GM23338 (cell line): Measurements from ENCODE around the gene CUX1. TPM values are rescaled to one million over a fixed set of nuclear protein-coding genes. Genes with fewer than 3 reads are reported as not detected.

Source experiments
- ATAC-seq: fragments of 200-7000 bp; cut with Tn5 transposase; 3 replicates; pipeline ENCODE4 v1.9.1; 2020
- DNase-seq: peaks from one replicate; pipeline ENCODE4 v3.0.0-alpha.2; 2015; ENCODE audit warnings: low spot score
- H2AFZ ChIP-seq: fragments of 200-600 bp; sonication (generic); 2 replicates; pipeline ENCODE4 v1.8.0; 2016; ENCODE audit warnings: antibody characterized with exemption, mild to moderate bottlenecking, moderate library complexity
- H3F3A ChIP-seq: fragments of 200-600 bp; sonication (generic); replicated peaks from 2 replicates; pipeline ENCODE4 v1.8.0; 2017; ENCODE audit warnings: antibody characterized with exemption, mixed run types, low read depth
- H3K27ac ChIP-seq: fragments of 200-600 bp; sonication (generic); 2 replicates; pipeline ENCODE4 v1.6.1; 2016; ENCODE audit warnings: low read depth
- H3K27me3 ChIP-seq: fragments of 200-600 bp; sonication (generic); 2 replicates; pipeline ENCODE4 v1.8.0; 2016; ENCODE audit warnings: mild to moderate bottlenecking, mixed run types, moderate library complexity; ENCODE audit not compliant: insufficient read depth
- H3K36me3 ChIP-seq: fragments of 200-600 bp; sonication (generic); 2 replicates; pipeline ENCODE4 v1.8.0; 2016; ENCODE audit warnings: mild to moderate bottlenecking; ENCODE audit not compliant: insufficient read depth
- H3K4me1 ChIP-seq: fragments of 200-600 bp; sonication (generic); 2 replicates; pipeline ENCODE4 v1.8.0; 2016; ENCODE audit warnings: mild to moderate bottlenecking, moderate library complexity; ENCODE audit not compliant: insufficient read depth
- H3K4me2 ChIP-seq: fragments of 200-600 bp; sonication (generic); 2 replicates; pipeline ENCODE4 v1.7.1; 2017; ENCODE audit warnings: mixed run types
- H3K4me3 ChIP-seq: fragments of 200-600 bp; sonication (generic); 2 replicates; pipeline ENCODE4 v1.6.1; 2016; ENCODE audit warnings: mixed run types
- H3K79me2 ChIP-seq: fragments of 200-600 bp; sonication (generic); replicated peaks from 2 replicates; pipeline ENCODE4 v1.8.0; 2017; ENCODE audit warnings: mild to moderate bottlenecking; ENCODE audit not compliant: insufficient read depth
- H3K9me2 ChIP-seq: fragments of 200-600 bp; sonication (generic); 2 replicates; pipeline ENCODE4 v1.8.0; 2017; ENCODE audit not compliant: insufficient read depth
- H4K20me1 ChIP-seq: fragments of 200-600 bp; sonication (generic); replicated peaks from 2 replicates; pipeline ENCODE4 v1.8.0; 2017; ENCODE audit warnings: mild to moderate bottlenecking; ENCODE audit not compliant: insufficient read depth
- H3K27ac Mint-ChIP-seq: 2 replicates; pipeline ENCODE4 v1.8.0; 2020; ENCODE audit warnings: inconsistent platforms, mild to moderate bottlenecking, moderate library complexity, mixed read lengths
- H3K27me3 Mint-ChIP-seq: 3 replicates; pipeline ENCODE4 v1.8.0; 2022; ENCODE audit warnings: low read depth, mild to moderate bottlenecking, moderate library complexity, mixed read lengths, inconsistent platforms; ENCODE audit not compliant: insufficient read depth, poor library complexity
- H3K36me3 Mint-ChIP-seq: 3 replicates; pipeline ENCODE4 v1.8.0; 2021; ENCODE audit warnings: low read depth, mild to moderate bottlenecking, inconsistent platforms, moderate library complexity, mixed read lengths
- H3K4me1 Mint-ChIP-seq: 3 replicates; pipeline ENCODE4 v1.8.0; 2020; ENCODE audit warnings: mild to moderate bottlenecking, inconsistent platforms, mixed read lengths
- H3K4me3 Mint-ChIP-seq: 3 replicates; pipeline ENCODE4 v1.8.0; 2021; ENCODE audit warnings: moderate library complexity, mild to moderate bottlenecking, inconsistent platforms, mixed read lengths
- H3K9me3 Mint-ChIP-seq: 3 replicates; pipeline ENCODE4 v1.8.0; 2020; ENCODE audit warnings: moderate library complexity, mild to moderate bottlenecking, inconsistent platforms, mixed read lengths
- CTCF ChIP-seq, 2 experiments: fragments of 200-600 bp in 1 of 2; sonication (generic) in 1 of 2; conservative IDR thresholded peaks; 2 replicates each; pipeline versions ENCODE4 v1.5.1 to v1.6.1; 2016 to 2017; ENCODE audit warnings: antibody characterized with exemption in 2 of 2, low read depth in 2 of 2, mild to moderate bottlenecking in 2 of 2, moderate library complexity in 1 of 2
- ETS1 ChIP-seq: IDR thresholded peaks from 2 replicates; pipeline ENCODE4 v1.6.1; 2016; ENCODE audit warnings: antibody characterized with exemption
- EZH2 ChIP-seq: fragments of 200-600 bp; sonication (generic); IDR thresholded peaks from one replicate; pipeline ENCODE4 v1.8.0; 2017; ENCODE audit warnings: antibody characterized with exemption, mild to moderate bottlenecking, low read depth; ENCODE audit not compliant: unreplicated experiment
- EZH2phosphoT487 ChIP-seq: fragments of 200-600 bp; sonication (generic); IDR thresholded peaks from one replicate; pipeline ENCODE4 v1.8.1; 2018; ENCODE audit warnings: antibody characterized with exemption; ENCODE audit not compliant: unreplicated experiment
- JUNB ChIP-seq: IDR thresholded peaks from one replicate; pipeline ENCODE4 v1.6.1; 2016; ENCODE audit warnings: antibody characterized with exemption; ENCODE audit not compliant: unreplicated experiment
- NANOG ChIP-seq: IDR thresholded peaks from 2 replicates; pipeline ENCODE4 v1.6.1; 2016; ENCODE audit warnings: antibody characterized with exemption, borderline replicate concordance
- POLR2AphosphoS5 ChIP-seq: IDR thresholded peaks from 2 replicates; pipeline ENCODE4 v1.6.1; 2016; ENCODE audit warnings: antibody characterized with exemption, low read depth
- REST ChIP-seq: IDR thresholded peaks from one replicate; pipeline ENCODE4 v1.6.1; 2018; ENCODE audit warnings: antibody characterized with exemption; ENCODE audit not compliant: unreplicated experiment
- STAT1 ChIP-seq: IDR thresholded peaks from one replicate; pipeline ENCODE4 v1.6.1; 2016; ENCODE audit warnings: antibody characterized with exemption; ENCODE audit not compliant: unreplicated experiment
- ZNF114 ChIP-seq: fragments of 250-450 bp; sonication (Bioruptor Pico); IDR thresholded peaks from 2 replicates; pipeline ENCODE4 v1.5.0; 2020; ENCODE audit warnings: mild to moderate bottlenecking, moderate library complexity
- ZNF331 ChIP-seq: fragments of 250-450 bp; sonication (Bioruptor Pico); IDR thresholded peaks from 2 replicates; pipeline ENCODE4 v1.5.0; 2020; ENCODE audit warnings: low read depth, mild to moderate bottlenecking, moderate library complexity
- ZNF462 ChIP-seq: fragments of 250-450 bp; sonication (Bioruptor Pico); IDR thresholded peaks from 2 replicates; pipeline ENCODE4 v1.5.0; 2020; ENCODE audit warnings: mild to moderate bottlenecking, moderate library complexity
- polyA plus RNA-seq: library from polyadenylated mRNA; unstranded; fragments of >200 nt; fragmentation: Nextera tagmentation; extraction: Ambion mirVana; gene quantifications from 2 replicates; pipeline ENCODE4 v1.2.1, GENCODE V29; 2016
- total RNA-seq: library from RNA; depleted of rRNA; stranded (reverse); fragments of >200 nt; shearing (Covaris generic); gene quantifications from 2 replicates; pipeline ENCODE4 v1.2.3, GENCODE V29; 2014

The CUX1 gene
- total and polyA plus RNA-seq, 2 experiments from 2014 or later = 49.9 to 64.0 TPM

GRCh38 chr7:102241431-102241830 is 424.0 kb downstream of the CUX1 start:
- Histone ChIP-seq H3K9me2 (no peaks in the 10 kb centered on the region), H2AFZ (no peak overlapping the region), H3K4me1 (no peaks in the 10 kb centered on the region), H3F3A (0 out of 2 replicates have a peak, but pooled peaks cover 2% of the 10 kb centered on the region), H3K27me3 (no peaks in the 10 kb centered on the region), H3K27ac (no peak overlapping the region), H3K79me2 (no peaks in the 10 kb centered on the region), H3K36me3 (0 out of 2 replicates have a peak, but pooled peaks cover 7% of the 10 kb centered on the region), H3K4me2 (no peak overlapping the region), H3K4me3 (no peak overlapping the region), H4K20me1 (0 out of 2 replicates have a peak, but pooled peaks cover 6% of the 10 kb centered on the region)
- Mint-ChIP-seq H3K27ac (no peak overlapping the region), H3K36me3 (0 out of 3 replicates have a peak, but pooled peaks cover 17% of the 10 kb centered on the region), H3K4me3 (no peak overlapping the region), H3K9me3 (no peaks in the 10 kb centered on the region), H3K4me1 (no peaks in the 10 kb centered on the region), H3K27me3 (peaks cover 8% of the 10 kb centered on the region)
- DNase-seq (no peak), ATAC-seq (no peak)
- no peak for TF ChIP-seq ETS1
- TF ChIP-seq ZNF114 (CRISPR knock-in tag) = no peak
- no peak for TF ChIP-seq CTCF (conservative IDR thresholded peaks at IDR 0.05; ENCODE audit: low read depth in 2 of 2)
- no peak for TF ChIP-seq EZH2
- no peak for TF ChIP-seq STAT1
- no peak for TF ChIP-seq REST
- no peak for TF ChIP-seq EZH2phosphoT487
- TF ChIP-seq ZNF331 (CRISPR knock-in tag) = no peak
- no peak for TF ChIP-seq POLR2AphosphoS5
- no peak for TF ChIP-seq ZNF462 (CRISPR knock-in tag)
- no peak for TF ChIP-seq NANOG
- TF ChIP-seq JUNB = no peak
